ENCODE data around the gene QKI. TPM values are rescaled to one million over a fixed set of nuclear protein-coding genes. Genes with fewer than 3 reads are reported as not detected.

The QKI gene
- total RNA-seq, 3 donors from 2014 or later (not counting 1 experiment from before 2014, with no cell fraction given): 148 to 174 (median 166) TPM

GRCh38 chr6:163626073-163626867 is 211.8 kb downstream of the QKI start:
- no peak for TF ChIP-seq CTCF (IDR thresholded peaks at IDR 0.05)
- no peak overlapping the region for H3K27ac Mint-ChIP-seq
- H3K36me3 Mint-ChIP-seq: no peaks in the 10 kb centered on the region
- H3K27me3 Mint-ChIP-seq (ENCODE audit: low read depth in 2 of 2): peaks cover 0 to 18% of the 10 kb centered on the region in 2 donors
- Histone ChIP-seq H3K4me1 (ENCODE audit: control insufficient read depth, insufficient read depth, low read length) (peaks cover 8% of the 10 kb centered on the region), H3K36me3 (ENCODE audit: control insufficient read depth, insufficient read depth, low read length) (no peaks in the 10 kb centered on the region), H3K4me3 (ENCODE audit: low read length) (no peak overlapping the region), H3K27ac (ENCODE audit: low read length) (no peak overlapping the region), H3K9me3 (ENCODE audit: control insufficient read depth, insufficient read depth, low read length) (no peaks in the 10 kb centered on the region), H3K27me3 (ENCODE audit: control insufficient read depth, insufficient read depth, low read length) (peaks cover 3% of the 10 kb centered on the region)
- WGBS (ENCODE audit: insufficient coverage): 94% methylated on average over 8 of the region's 8 CpGs
- H3K4me3 Mint-ChIP-seq: no peak overlapping the region
- DNase-seq: no peak
- no peaks in the 10 kb centered on the region for H3K9me3 Mint-ChIP-seq
- ATAC-seq: no peak
- intact Hi-C loops (cut with micrococcal nuclease): no loop called here
- H3K4me1 Mint-ChIP-seq: no peaks in the 10 kb centered on the region

GRCh38 chr6:163627274-163628062 is 212.9 kb downstream of the QKI start:
- H3K27me3 ChIP-seq (ENCODE audit: control insufficient read depth, insufficient read depth, low read length): peaks cover 3% of the 10 kb centered on the region
- intact Hi-C loops (cut with micrococcal nuclease): no loop called here
- WGBS (ENCODE audit: insufficient coverage): 88% methylated on average over 9 of the region's 11 CpGs
- Mint-ChIP-seq H3K9me3 (no peaks in the 10 kb centered on the region), H3K27ac (no peak overlapping the region), H3K4me1 (no peaks in the 10 kb centered on the region), H3K36me3 (no peaks in the 10 kb centered on the region), H3K27me3 (ENCODE audit: low read depth in 2 of 2) (peaks cover 10 to 19% of the 10 kb centered on the region in 2 donors), H3K4me3 (no peak overlapping the region)
- H3K4me3 ChIP-seq (ENCODE audit: low read length): no peak overlapping the region
- H3K9me3 ChIP-seq (ENCODE audit: control insufficient read depth, insufficient read depth, low read length): no peaks in the 10 kb centered on the region
- H3K4me1 ChIP-seq (ENCODE audit: control insufficient read depth, insufficient read depth, low read length): peaks cover 8% of the 10 kb centered on the region
- ATAC-seq (no peak), DNase-seq (no peak)
- no peak for TF ChIP-seq CTCF (IDR thresholded peaks at IDR 0.05)
- no peak overlapping the region for H3K27ac ChIP-seq (ENCODE audit: low read length)
- no peaks in the 10 kb centered on the region for H3K36me3 ChIP-seq (ENCODE audit: control insufficient read depth, insufficient read depth, low read length)

Data from natural killer cell (primary cell).